Endothelial cell (in vitro differentiated cells): ENCODE results near the gene CNBP. TPM values are rescaled to one million over a fixed set of nuclear protein-coding genes. Genes with fewer than 3 reads are reported as not detected.
"Not testable (repeated sequence)": the region's sequence is repeated elsewhere in the genome, so short reads cannot be mapped to it uniquely, and the experiment has no call there.

Source experiments
- DNase-seq: peaks from one replicate; pipeline ENCODE4 v3.0.0; 2021; ENCODE audit warnings: low spot score
- H3K27ac Mint-ChIP-seq: one replicate; pipeline ENCODE4 v1.8.0; 2021; ENCODE audit warnings: mixed read lengths, inconsistent platforms; ENCODE audit not compliant: unreplicated experiment
- H3K27me3 Mint-ChIP-seq: one replicate; pipeline ENCODE4 v1.8.0; 2021; ENCODE audit warnings: mild to moderate bottlenecking, moderate library complexity, mixed read lengths, inconsistent platforms; ENCODE audit not compliant: unreplicated experiment
- H3K36me3 Mint-ChIP-seq: one replicate; pipeline ENCODE4 v1.8.0; 2021; ENCODE audit warnings: mild to moderate bottlenecking, low read depth, mixed read lengths, inconsistent platforms; ENCODE audit not compliant: unreplicated experiment
- H3K4me1 Mint-ChIP-seq: one replicate; pipeline ENCODE4 v1.8.0; 2021; ENCODE audit warnings: mild to moderate bottlenecking, mixed read lengths, inconsistent platforms; ENCODE audit not compliant: unreplicated experiment
- H3K4me3 Mint-ChIP-seq: one replicate; pipeline ENCODE4 v1.8.0; 2021; ENCODE audit warnings: mild to moderate bottlenecking, mixed read lengths, inconsistent platforms; ENCODE audit not compliant: unreplicated experiment
- H3K9me3 Mint-ChIP-seq: one replicate; pipeline ENCODE4 v1.8.0; 2021; ENCODE audit warnings: mixed read lengths, inconsistent platforms; ENCODE audit not compliant: unreplicated experiment
- total RNA-seq: library from RNA; stranded (reverse); fragmentation: NEBNext Ultra II Directional; extraction: Animal tissue kit (Norgen Biotek cat#: 25700); gene quantifications from one replicate; pipeline ENCODE4 v1.2.1, GENCODE V29; 2021; ENCODE audit not compliant: unreplicated experiment
- TF ChIP-seq, protein P1 (sequence below): fragments of 200-600 bp; sonication (generic); IDR thresholded peaks from one replicate; pipeline ENCODE4 v1.5.0; 2021; ENCODE audit warnings: antibody characterized with exemption; ENCODE audit not compliant: unreplicated experiment

The CNBP gene
- total RNA-seq, 1 donor from 2014 or later = 192 TPM

DNA sequence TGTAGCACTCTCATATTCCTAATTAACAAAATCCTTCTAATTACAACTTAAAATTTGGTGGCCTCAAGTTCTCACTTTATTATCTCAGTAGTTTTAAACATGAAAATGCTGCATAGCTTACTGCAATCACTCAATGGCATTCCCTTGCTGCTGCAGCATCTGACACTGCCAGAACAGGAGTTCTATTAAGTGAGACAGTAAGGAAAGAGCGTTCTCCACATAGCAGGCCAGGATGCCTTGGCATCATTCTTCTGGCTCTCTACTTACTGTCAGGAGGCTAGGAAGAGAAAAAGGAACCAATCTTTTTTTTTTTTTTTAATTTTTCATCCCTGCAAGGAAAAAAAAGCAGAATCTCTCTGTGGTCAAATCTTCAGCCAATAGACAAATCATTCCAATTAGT lies 3.2 kb downstream of the CNBP start:
- Mint-ChIP-seq H3K36me3 (peaks cover 23% of the 10 kb centered on the region), H3K27me3 (peaks cover 4% of the 10 kb centered on the region), H3K9me3 (no peaks in the 10 kb centered on the region), H3K4me1 (peaks cover 25% of the 10 kb centered on the region), H3K27ac (peak overlapping the region; percentile 82), H3K4me3 (peak overlapping the region; percentile 83)
- TF ChIP-seq, protein P1, sequence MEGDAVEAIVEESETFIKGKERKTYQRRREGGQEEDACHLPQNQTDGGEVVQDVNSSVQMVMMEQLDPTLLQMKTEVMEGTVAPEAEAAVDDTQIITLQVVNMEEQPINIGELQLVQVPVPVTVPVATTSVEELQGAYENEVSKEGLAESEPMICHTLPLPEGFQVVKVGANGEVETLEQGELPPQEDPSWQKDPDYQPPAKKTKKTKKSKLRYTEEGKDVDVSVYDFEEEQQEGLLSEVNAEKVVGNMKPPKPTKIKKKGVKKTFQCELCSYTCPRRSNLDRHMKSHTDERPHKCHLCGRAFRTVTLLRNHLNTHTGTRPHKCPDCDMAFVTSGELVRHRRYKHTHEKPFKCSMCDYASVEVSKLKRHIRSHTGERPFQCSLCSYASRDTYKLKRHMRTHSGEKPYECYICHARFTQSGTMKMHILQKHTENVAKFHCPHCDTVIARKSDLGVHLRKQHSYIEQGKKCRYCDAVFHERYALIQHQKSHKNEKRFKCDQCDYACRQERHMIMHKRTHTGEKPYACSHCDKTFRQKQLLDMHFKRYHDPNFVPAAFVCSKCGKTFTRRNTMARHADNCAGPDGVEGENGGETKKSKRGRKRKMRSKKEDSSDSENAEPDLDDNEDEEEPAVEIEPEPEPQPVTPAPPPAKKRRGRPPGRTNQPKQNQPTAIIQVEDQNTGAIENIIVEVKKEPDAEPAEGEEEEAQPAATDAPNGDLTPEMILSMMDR = no peak
- DNase-seq = no peak

DNA sequence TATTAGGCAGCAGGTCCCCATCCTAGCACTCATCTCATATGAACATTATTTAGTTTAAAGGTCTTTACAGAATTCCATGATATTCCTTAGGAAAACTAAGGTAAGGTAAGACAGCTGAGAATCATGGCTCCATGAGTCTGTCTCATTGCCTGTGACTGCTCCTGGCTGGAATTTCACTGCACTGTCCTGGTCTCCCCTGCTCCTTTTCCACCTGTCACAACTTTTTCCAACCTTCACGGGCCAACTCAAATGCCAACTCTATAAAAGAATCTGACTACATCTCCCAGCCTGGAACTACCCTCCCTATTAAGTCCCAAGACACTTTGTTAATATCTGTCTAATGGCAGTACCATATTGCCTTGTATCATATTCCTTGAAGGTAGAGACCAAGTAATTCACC lies 7.6 kb downstream of the CNBP start:
- H3K36me3 Mint-ChIP-seq = peaks cover 20% of the 10 kb centered on the region

DNA sequence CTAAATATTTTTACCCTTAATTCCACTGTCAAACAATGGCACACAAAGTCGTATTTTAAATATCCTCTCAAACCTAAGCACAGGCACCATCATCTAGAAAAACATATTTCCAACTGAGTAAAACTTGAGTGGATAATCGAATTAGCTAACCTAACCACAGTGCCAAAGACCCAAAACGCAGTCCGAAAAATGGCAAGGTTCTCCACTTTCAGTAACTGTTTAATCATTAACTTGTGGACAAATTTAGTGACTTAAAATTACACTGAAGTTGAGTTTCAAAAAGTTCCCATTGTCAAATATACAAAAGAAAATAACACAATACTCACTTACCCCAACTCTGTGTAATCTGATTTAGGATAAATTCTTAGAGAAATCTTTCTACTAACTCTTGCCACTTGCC lies 10.0 kb downstream of the CNBP start:
- H3K9me3 Mint-ChIP-seq = no peaks in the 10 kb centered on the region
- H3K36me3 Mint-ChIP-seq = peaks cover 33% of the 10 kb centered on the region
- peaks cover 3% of the 10 kb centered on the region for H3K4me1 Mint-ChIP-seq
- H3K27ac Mint-ChIP-seq = peak overlapping the region; percentile 64
- no peak overlapping the region for H3K4me3 Mint-ChIP-seq
- DNase-seq = no peak
- no peaks in the 10 kb centered on the region for H3K27me3 Mint-ChIP-seq
- TF ChIP-seq, protein P1 = no peak

More for the DNA sequence above, 7.6 kb downstream of the CNBP start:
- TF ChIP-seq, protein P1 = no peak
- Mint-ChIP-seq H3K27ac (no peak overlapping the region), H3K4me3 (no peak overlapping the region), H3K4me1 (peaks cover 10% of the 10 kb centered on the region), H3K27me3 (no peaks in the 10 kb centered on the region), H3K9me3 (no peaks in the 10 kb centered on the region)
- no peak for DNase-seq

DNA sequence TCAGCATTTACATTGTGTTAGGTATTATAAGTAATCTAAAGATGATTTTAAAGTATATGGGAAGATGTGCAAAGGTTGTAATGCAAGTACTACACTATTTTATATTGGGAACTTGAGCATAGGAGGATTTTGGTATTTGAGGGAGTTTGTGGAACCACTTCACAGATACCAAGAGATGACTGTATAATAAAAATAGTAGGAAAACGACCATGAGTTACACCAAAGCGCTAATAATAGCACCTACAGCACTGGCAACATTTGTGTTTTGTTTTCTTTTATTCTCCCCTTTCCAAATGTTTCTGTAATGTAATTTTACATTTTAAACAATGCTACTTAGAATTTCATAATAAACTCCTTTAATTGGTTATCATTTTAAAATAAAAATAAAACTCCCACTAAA lies 10.5 kb downstream of the CNBP start:
- Mint-ChIP-seq H3K9me3 (no peaks in the 10 kb centered on the region), H3K27me3 (no peaks in the 10 kb centered on the region), H3K27ac (no peak overlapping the region), H3K4me3 (no peak overlapping the region), H3K4me1 (peaks cover 3% of the 10 kb centered on the region), H3K36me3 (peaks cover 33% of the 10 kb centered on the region)
- DNase-seq = no peak
- TF ChIP-seq, protein P1 = no peak

DNA sequence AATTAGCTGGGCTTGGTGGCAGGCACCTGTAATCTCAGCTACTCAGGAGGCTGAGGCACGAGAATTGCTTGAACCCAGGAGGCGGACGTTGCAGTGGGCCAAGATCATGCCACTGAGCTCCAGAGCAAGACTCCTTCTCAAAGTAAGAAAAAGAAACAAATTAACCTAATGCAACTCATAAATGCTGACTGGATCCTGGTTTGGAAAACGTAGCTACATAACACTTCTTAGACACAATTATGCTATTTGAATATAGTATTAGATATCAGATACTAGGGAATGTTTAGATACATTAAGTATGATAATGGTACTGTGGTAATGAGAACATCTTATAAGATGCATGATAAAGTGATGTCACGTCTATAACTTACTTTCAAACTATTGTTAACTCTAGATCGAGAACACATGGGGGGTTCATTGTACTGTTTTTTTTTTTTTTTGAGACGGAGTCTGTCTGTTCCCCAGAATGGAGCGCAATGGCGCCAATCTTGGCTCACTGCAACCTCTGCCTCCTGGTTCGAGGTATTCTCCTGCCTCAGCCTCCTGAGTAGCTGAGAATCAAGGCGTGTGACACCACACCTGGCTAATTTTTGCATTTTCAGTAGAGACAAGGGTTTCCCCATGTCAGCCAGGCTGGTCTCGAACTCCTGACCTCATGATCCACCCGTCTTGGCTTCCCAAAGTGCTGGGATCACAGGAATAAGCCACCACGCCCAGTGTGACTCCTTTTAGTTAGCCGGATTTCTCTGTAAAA lies 16.9 kb downstream of the CNBP start:
- Mint-ChIP-seq H3K36me3 (peaks cover 42% of the 10 kb centered on the region), H3K9me3 (no peaks in the 10 kb centered on the region), H3K27ac (peak overlapping the region; percentile 24), H3K4me1 (peaks cover 14% of the 10 kb centered on the region), H3K4me3 (no peak overlapping the region), H3K27me3 (no peaks in the 10 kb centered on the region)
- DNase-seq = no peak
- TF ChIP-seq, protein P1 = no peak

DNA sequence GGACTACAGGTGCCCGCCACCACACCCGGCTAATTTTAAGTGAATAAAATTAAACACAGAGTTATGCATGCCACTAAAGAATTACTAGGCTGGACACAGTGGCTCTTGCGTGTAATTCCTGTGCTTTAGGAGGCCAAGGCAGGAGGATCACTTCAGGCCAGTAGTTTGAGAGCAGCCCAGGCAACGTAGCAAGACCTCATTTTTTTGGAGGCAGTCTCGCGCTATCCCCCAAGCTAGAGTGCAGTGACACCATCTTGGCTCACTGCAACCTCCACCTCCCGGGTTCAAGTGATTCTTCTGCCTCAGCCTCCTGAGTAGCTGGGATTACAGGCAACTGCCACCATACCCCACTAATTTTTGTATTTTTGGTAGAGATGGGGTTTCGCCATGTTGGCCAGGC lies 18.1 kb downstream of the CNBP start:
- not testable (repeated sequence) for DNase-seq, H3K4me3 Mint-ChIP-seq, H3K27me3 Mint-ChIP-seq, H3K27ac Mint-ChIP-seq, H3K9me3 Mint-ChIP-seq
- H3K36me3 Mint-ChIP-seq = peaks cover 37% of the 10 kb centered on the region
- H3K4me1 Mint-ChIP-seq = peaks cover 22% of the 10 kb centered on the region
